GM18861 (cell line): ENCODE data around the gene COQ4.
A peak's percentile ranks its signal among the peaks of the same experiment; 100 is the strongest.

Experiments
- ATAC-seq: cut with Tn5 transposase; IDR thresholded peaks from one replicate; pipeline ENCODE4 v1.9.1; 2021; ENCODE audit not compliant: unreplicated experiment

COQ4 gene

GRCh38 chr9:128340691-128341434, 18.2 kb downstream of the COQ4 start:
- peak; percentile 26 for ATAC-seq

GRCh38 chr9:128341435-128341849, 18.8 kb downstream of the COQ4 start:
- ATAC-seq = no peak

GRCh38 chr9:128342971-128343680, 20.5 kb downstream of the COQ4 start:
- ATAC-seq = no peak

GRCh38 chr9:128343855-128344254, 21.2 kb downstream of the COQ4 start:
- no peak for ATAC-seq

- ATAC-seq = no peak
Observed at GRCh38 chr9:128344931-128345605, 22.4 kb downstream of the COQ4 start.

GRCh38 chr9:128349125-128349524, 26.5 kb downstream of the COQ4 start:
- no peak for ATAC-seq

GRCh38 chr9:128349772-128350171, 27.1 kb downstream of the COQ4 start:
- ATAC-seq = no peak

GRCh38 chr9:128355451-128355850, 32.8 kb downstream of the COQ4 start:
- ATAC-seq = no peak

GRCh38 chr9:128358090-128358489, 35.5 kb downstream of the COQ4 start:
- ATAC-seq = no peak

GRCh38 chr9:128358861-128359260, 36.2 kb downstream of the COQ4 start:
- ATAC-seq = no peak

GRCh38 chr9:128360826-128361225, 38.2 kb downstream of the COQ4 start:
- no peak for ATAC-seq

GRCh38 chr9:128361296-128361985, 38.8 kb downstream of the COQ4 start:
- no peak for ATAC-seq

- peak; percentile 69 for ATAC-seq
Observed at GRCh38 chr9:128361986-128362646, 39.5 kb downstream of the COQ4 start.

- no peak for ATAC-seq
Observed at GRCh38 chr9:128362774-128363173, 40.1 kb downstream of the COQ4 start.

- no peak for ATAC-seq
Observed at GRCh38 chr9:128365525-128365924, 42.9 kb downstream of the COQ4 start.

GRCh38 chr9:128369024-128369706, 46.5 kb downstream of the COQ4 start:
- ATAC-seq = no peak

- no peak for ATAC-seq
Observed at GRCh38 chr9:128370367-128370751, 47.7 kb downstream of the COQ4 start.

GRCh38 chr9:128370752-128371629, 48.4 kb downstream of the COQ4 start, which contains the start of gene URM1:
URM1 (plus strand) TSS chr9:128371374; CDS start chr9:128371381, 7 bp downstream.
- ATAC-seq = peak; percentile 73

GRCh38 chr9:128371630-128372117, 49.0 kb downstream of the COQ4 start:
- ATAC-seq = no peak
